Ishikawa (cell line): ENCODE results near the gene HLCS.

Source experiments
- CEBPB ChIP-seq: IDR thresholded peaks from 2 replicates; pipeline ENCODE4 v1.6.1; 2012
- CREB1 ChIP-seq: IDR thresholded peaks from 2 replicates; pipeline ENCODE4 v1.6.1; 2012; ENCODE audit warnings: low read depth
- EGR1 ChIP-seq: IDR thresholded peaks from 2 replicates; pipeline ENCODE4 v1.6.1; 2012
- EP300 ChIP-seq: IDR thresholded peaks from 2 replicates; pipeline ENCODE4 v1.6.1; 2012; ENCODE audit warnings: borderline replicate concordance
- FOXM1 ChIP-seq: IDR thresholded peaks from 2 replicates; pipeline ENCODE4 v1.6.1; 2012; ENCODE audit warnings: low read depth, borderline replicate concordance
- NFIC ChIP-seq: IDR thresholded peaks from 2 replicates; pipeline ENCODE4 v1.6.1; 2012
- RAD21 ChIP-seq: IDR thresholded peaks from 2 replicates; pipeline ENCODE4 v1.6.1; 2012; ENCODE audit warnings: low read depth
- TAF1 ChIP-seq: IDR thresholded peaks from 2 replicates; pipeline ENCODE4 v1.6.1; 2012; ENCODE audit warnings: low read depth, mild to moderate bottlenecking
- TEAD4 ChIP-seq: IDR thresholded peaks from 2 replicates; pipeline ENCODE4 v1.6.1; 2012
- YY1 ChIP-seq: IDR thresholded peaks from 2 replicates; pipeline ENCODE4 v1.6.1; 2012; ENCODE audit warnings: low read depth
- ZBTB7A ChIP-seq: IDR thresholded peaks from 2 replicates; pipeline ENCODE4 v1.6.1; 2012; ENCODE audit warnings: low read depth
- TF ChIP-seq, protein P1 (sequence below): IDR thresholded peaks from 2 replicates; pipeline ENCODE4 v1.6.1; 2012
- TF ChIP-seq, protein P2 (sequence below): IDR thresholded peaks from 2 replicates; pipeline ENCODE4 v1.6.1; 2012
- TF ChIP-seq, protein P3 (sequence below): IDR thresholded peaks from 2 replicates; pipeline ENCODE4 v1.6.1; 2012; ENCODE audit warnings: low read depth, mild to moderate bottlenecking

The HLCS gene

DNA sequence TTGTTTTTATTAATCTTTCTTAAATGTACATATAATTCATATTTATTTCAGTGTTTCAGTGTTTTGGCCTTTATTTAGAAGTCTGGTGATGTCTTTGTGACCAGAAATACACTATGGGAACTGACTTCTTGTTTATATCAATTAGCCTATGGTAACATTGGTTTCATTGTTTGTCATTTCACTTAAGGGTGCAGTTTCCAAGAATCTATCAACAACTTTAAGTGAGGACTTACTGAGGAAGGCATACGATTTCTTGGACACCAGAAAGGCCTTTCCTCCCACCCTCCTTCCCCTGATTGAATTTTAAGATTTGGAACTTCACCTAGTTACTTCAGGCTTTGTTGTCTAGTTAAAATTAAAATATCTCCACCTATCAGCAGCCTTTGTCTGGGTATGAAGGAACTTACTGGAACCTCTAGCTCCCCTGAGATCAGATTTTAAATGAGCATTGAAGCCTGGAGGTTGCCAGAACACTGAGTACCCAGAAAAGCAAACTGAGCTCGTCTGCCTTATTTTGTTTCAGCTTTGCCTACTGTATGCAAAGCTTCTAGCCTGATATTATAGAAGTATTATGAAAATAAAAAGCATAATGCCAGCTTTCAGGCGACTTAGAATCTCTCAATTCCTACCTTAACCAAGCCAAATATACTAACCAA lies 34.2 kb downstream of the HLCS start:
- TF ChIP-seq CREB1 (no peak), RAD21 (no peak), EP300 (no peak)
- TF ChIP-seq, protein P1, sequence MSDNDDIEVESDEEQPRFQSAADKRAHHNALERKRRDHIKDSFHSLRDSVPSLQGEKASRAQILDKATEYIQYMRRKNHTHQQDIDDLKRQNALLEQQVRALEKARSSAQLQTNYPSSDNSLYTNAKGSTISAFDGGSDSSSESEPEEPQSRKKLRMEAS: no peak

DNA sequence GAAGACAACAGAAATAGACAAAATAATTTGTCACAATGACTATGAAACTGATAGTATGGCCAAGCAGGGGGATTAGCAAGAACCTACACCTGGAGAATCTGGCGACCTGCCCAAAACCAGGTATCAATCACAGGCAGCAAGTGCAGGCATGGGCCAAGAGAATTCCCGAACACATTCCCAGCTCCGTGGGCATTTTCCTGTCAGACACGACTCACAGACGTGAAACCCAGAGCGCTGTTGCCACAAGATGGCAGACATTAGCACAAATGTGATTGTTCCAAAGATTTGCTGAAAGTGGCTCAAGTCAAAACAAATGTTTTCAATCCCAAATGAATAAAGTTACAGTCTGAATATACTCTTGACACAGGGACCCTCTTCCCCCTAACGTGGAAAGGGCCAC lies 36.8 kb downstream of the HLCS start:
- TF ChIP-seq YY1 (no peak), NFIC (0 out of 2 replicates have a peak, but pooled peaks have one; percentile 28)

DNA sequence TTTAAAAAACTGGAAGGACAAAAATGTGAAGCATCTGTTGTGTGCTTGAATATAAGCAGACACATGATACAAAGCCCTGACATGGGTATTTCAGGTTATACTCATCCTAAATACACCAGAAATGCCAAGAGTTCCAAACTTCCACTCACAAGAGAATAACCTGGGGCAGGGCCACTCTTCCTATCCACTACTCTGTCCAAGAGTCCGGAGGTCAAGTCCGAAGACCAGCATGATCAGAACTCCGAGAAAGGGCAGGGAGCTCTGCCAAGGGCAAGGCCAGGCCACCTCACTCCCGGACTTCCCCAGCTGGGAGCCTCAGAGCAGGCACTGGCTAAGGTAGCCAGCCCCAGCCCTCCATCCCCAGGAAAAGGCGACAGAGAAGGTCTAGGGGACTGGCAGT lies 37.5 kb downstream of the HLCS start:
- no peak for TF ChIP-seq CREB1
- TF ChIP-seq NFIC: no peak
- TF ChIP-seq EP300: no peak
- no peak for TF ChIP-seq RAD21
- TF ChIP-seq ZBTB7A: no peak
- no peak for TF ChIP-seq FOXM1
- TF ChIP-seq TEAD4: no peak
- no peak for TF ChIP-seq CEBPB

DNA sequence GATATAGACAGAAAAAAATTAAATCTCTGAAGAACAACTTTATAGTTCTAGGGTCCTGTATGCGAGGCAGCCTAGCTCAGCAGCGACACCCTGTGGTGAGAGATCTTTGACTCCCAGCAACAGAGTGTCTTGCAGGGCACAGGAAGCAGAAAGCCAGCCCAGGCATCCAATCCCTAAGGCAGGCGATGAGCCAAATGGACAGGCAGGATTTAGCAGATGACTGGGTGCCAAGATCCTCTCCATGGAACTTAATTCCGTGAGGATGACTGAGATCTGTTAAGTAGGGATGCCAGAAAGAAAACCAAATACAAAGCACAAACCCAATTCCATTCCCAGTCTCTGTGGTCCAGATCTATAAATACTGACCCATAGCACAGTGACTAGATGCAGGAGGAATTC lies 38.8 kb downstream of the HLCS start:
- peak; percentile 25; the same call in 1 of the 2 replicates for TF ChIP-seq NFIC
- peak; percentile 91 for TF ChIP-seq RAD21
- TF ChIP-seq ZBTB7A: no peak

DNA sequence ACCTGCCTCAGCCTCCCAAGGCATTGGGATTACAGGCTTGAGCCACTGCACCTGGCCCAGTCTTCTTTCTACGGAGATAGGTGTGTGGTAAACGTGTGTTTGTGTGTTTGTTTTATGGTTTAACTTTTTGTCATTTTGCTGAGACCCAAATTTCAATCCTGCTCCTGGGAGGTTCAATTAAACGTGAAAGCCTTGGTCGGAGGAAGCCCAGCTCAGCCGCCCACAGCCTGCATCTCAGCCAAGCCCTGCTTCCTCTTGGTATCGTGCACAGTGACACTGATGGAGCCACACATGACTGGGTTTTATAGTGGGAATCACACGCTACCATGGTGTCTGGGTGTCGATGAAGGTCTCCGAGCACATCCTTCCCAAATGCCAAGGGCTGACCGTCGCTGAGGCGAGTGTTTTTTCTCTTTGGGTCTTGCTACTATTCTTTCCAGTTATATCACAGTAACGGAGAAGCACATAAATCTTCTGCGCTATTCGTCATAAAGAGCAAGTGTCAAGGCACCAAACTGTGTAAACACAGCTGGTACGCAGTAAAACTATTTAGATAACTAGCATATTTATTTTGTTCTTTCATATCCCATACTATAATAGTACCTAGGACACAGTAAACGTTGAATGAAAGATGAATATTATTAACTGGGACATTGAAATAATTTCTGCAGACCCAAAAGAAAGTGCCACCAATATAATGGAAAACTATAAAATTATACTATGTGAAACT lies 39.3 kb downstream of the HLCS start:
- TF ChIP-seq YY1 (no peak), EP300 (no peak), RAD21 (no peak)
- TF ChIP-seq, protein P2, sequence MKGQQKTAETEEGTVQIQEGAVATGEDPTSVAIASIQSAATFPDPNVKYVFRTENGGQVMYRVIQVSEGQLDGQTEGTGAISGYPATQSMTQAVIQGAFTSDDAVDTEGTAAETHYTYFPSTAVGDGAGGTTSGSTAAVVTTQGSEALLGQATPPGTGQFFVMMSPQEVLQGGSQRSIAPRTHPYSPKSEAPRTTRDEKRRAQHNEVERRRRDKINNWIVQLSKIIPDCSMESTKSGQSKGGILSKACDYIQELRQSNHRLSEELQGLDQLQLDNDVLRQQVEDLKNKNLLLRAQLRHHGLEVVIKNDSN: no peak

DNA sequence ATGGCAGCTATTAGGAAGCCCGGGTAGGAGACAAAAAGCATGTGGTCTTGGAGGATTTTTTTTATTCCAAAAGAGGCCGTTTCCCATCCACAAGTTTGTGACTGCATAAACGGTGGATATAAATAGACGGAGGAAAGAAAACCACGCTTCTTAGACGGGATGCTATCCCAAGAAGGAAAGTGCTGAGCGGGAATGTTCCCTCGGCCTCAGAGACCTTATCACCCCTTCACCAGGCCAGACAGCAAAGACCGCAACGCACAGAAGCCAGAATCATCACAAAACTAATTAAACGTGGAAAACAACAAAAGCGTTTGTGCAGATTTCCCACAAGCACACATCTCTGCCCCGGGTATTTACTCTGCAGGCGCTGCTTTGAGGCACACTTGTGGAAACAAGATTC lies 43.2 kb downstream of the HLCS start:
- no peak for TF ChIP-seq CREB1
- TF ChIP-seq EGR1: no peak
- TF ChIP-seq, protein P2: no peak
- no peak for TF ChIP-seq TAF1
- TF ChIP-seq, protein P3, sequence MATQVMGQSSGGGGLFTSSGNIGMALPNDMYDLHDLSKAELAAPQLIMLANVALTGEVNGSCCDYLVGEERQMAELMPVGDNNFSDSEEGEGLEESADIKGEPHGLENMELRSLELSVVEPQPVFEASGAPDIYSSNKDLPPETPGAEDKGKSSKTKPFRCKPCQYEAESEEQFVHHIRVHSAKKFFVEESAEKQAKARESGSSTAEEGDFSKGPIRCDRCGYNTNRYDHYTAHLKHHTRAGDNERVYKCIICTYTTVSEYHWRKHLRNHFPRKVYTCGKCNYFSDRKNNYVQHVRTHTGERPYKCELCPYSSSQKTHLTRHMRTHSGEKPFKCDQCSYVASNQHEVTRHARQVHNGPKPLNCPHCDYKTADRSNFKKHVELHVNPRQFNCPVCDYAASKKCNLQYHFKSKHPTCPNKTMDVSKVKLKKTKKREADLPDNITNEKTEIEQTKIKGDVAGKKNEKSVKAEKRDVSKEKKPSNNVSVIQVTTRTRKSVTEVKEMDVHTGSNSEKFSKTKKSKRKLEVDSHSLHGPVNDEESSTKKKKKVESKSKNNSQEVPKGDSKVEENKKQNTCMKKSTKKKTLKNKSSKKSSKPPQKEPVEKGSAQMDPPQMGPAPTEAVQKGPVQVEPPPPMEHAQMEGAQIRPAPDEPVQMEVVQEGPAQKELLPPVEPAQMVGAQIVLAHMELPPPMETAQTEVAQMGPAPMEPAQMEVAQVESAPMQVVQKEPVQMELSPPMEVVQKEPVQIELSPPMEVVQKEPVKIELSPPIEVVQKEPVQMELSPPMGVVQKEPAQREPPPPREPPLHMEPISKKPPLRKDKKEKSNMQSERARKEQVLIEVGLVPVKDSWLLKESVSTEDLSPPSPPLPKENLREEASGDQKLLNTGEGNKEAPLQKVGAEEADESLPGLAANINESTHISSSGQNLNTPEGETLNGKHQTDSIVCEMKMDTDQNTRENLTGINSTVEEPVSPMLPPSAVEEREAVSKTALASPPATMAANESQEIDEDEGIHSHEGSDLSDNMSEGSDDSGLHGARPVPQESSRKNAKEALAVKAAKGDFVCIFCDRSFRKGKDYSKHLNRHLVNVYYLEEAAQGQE: no peak
- no peak for TF ChIP-seq ZBTB7A
- TF ChIP-seq YY1: no peak
- no peak for TF ChIP-seq RAD21
- no peak for TF ChIP-seq CEBPB
- no peak for TF ChIP-seq FOXM1
- no peak for TF ChIP-seq TEAD4

DNA sequence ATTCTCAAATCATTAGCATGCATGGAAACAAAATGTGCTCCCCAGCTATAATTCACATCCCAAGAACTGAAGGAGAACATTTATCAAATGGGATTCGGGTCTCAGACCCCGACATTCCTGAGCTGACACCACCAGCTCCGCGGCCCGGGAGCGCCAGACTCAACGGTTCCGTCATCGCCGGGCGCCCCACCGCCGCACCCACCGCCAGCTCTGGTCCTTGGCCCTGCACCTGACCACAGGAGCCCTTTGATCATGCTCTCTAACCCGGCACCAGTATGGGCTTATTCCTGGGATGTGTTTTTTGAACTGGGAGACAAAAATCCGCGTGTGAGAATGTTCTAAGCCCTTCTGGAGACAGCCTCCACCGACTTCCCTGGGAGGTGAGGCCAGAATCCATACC lies 43.6 kb downstream of the HLCS start:
- no peak for TF ChIP-seq RAD21
- TF ChIP-seq, protein P3: no peak
